Right forelimb (tissue), 1 donor: ENCODE data around the gene VPS72.

ENCODE experiments used
- DNase-seq: peaks from one replicate; pipeline ENCODE4 v3.0.0-alpha.2; 2018

Gene VPS72

DNA sequence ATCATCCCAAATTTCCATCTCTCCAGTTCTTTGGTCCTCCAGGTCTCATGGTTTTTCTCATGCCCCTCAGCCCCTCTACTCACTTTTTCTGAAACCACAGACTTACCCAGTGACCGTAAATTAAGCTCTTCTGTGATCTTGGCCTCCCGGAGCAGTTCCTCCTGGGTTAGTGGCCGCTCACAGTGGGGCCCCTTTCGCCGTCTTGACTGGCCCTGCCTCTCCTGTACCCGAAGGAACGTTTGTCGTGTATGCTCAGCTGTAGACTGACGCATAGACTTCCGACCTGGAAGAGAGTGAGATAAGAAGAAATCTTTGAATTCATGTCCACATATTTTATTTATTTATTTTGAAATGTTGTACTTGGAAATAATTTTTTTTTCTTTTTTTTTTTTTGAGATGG, 5.8 kb downstream of the VPS72 start:
- DNase-seq = no peak

DNA sequence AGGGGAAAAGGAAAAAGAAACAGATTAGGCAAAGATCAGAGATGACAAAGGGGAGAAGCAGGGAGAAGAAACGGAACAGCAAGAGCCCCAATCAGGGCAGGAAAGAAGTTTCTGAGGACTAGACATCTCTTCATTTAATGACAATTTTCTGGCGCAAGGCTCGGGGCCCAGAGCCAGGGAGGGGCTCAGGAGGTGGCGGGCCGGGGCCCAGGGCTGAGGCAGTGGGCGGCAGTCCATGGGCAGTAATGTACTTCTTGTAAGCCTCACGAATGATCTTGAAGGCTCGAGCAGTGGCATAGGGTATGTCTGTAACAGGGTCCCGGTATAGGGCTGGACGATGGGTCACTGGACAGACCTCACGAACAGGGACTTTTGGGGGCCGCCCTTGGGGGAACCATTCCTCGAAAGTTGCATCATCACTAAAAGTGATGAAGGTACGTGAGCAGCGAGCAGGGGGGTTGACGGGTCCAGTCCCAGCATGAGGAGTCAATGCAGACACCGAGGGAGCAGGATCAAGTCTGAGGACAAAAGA, 13.4 kb downstream of the VPS72 start:
- DNase-seq = no peak

DNA sequence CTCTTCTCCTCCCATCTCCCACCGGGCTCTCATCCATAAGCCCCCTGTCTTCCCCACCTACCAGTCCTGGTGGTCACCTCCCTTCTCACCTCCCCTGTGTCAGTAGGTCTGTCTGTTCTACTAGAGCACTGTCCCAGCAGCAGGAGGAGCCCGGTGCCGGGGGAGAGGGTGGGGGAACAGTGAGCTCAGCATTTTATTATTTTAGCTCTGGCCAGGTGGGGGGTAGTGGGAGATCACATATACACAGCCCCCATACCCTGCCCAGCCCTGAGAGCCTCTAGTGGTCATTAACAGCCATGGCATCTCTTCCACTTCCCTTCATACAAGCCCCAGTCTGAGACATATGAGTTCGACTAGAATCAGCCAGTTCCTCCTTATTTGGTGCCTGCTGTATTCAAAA, 14.1 kb downstream of the VPS72 start, which contains the start of gene TMOD4:
TMOD4 (minus strand) TSS at position 119 of the 400 bp plus-strand sequence. CDS start 1,106 bp downstream, outside the sequence.
- no peak for DNase-seq

DNA sequence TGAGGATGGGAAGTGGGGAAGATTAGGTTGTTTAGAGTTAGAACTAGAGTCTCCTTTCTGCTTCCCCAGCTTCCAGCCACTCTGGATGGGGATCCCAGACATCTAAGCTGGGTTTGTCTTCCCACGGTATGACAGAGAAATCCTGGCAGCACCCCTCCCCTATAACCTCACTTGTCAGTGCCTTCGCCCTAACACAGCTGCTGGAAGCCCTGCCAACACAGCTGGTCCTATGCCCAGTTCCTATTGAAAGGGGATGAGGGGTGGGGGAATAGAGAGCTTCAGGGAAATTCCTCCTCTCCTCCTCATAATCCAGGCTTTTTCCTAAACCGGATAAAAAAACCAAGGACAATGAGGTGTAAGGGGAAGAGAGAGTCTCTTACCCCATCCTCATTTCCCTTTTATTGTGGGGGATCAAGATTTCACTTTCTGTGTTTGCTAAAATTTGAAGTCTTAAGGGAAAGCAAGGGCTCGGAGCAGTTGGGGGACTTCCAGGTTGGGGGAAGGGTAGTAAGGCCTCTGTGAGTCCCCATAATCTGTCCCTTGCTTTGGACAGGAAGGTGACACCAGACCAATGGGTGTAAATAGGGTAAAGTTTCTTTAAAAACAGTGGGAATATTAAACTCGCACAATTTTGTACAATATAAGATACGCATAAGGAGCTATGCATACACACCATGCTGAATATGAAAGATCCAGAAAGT, 14.8 kb downstream of the VPS72 start:
- no peak for DNase-seq

DNA sequence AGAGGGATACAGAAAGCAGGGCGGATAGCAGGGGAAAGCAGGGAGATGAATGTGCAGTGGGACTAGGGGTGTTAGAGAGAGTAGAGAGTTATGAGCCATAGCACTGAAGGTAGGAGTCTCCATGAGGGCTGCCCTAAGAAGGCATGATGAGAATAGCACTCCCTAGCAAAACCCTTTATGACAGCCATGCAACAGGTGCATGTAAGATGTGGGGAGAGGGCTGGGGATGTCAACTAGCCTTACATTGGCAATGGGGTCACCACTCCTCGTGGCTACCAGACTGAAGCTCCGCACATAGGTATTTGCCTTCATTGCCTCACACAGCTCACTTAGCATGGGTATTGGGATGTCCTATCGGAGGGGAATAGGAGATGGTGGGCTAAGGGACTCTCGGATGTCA, 18.8 kb downstream of the VPS72 start:
- DNase-seq = no peak

DNA sequence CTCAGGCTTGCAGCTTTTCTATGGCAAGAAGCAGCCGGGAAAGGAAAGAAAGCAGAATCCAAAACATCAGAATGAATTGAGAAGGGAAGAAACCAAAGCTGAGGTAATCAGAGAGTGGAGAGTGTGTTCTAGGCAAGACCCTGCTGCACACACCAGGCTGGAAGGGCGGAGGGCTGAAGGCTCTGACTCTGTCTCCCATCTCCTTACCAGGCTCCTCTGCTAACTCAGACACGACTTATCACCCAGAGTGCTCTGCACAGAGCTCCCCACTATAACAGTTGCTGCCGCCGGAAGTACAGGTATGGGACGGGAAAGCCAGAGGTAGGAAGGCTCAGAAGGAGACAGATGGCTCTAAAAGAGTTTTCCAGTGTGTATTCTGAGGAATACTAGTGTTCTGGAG, 22.9 kb downstream of the VPS72 start:
- no peak for DNase-seq

DNA sequence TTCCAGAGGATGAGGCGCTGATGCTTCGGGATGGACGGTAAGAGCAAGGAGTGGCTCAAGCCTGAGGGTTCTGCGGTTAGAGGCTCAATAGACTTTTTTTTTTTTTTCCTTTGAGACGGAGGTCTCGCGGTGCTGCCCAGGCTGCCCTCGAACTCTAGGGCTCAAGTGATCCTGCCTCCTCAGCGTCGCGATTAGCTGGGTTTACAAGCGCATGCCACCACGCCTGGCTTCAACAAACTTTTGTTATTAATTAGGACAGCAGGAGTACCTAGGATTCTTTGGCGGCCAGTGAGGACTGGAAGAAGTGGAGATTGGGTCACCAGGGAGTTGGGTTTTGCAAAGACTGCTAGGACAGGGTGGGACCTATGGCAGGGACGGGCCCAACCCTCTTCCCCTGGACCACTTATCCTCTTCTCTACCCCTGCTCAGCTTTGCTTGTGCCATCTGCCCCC, 23.5 kb downstream of the VPS72 start:
- no peak for DNase-seq

DNA sequence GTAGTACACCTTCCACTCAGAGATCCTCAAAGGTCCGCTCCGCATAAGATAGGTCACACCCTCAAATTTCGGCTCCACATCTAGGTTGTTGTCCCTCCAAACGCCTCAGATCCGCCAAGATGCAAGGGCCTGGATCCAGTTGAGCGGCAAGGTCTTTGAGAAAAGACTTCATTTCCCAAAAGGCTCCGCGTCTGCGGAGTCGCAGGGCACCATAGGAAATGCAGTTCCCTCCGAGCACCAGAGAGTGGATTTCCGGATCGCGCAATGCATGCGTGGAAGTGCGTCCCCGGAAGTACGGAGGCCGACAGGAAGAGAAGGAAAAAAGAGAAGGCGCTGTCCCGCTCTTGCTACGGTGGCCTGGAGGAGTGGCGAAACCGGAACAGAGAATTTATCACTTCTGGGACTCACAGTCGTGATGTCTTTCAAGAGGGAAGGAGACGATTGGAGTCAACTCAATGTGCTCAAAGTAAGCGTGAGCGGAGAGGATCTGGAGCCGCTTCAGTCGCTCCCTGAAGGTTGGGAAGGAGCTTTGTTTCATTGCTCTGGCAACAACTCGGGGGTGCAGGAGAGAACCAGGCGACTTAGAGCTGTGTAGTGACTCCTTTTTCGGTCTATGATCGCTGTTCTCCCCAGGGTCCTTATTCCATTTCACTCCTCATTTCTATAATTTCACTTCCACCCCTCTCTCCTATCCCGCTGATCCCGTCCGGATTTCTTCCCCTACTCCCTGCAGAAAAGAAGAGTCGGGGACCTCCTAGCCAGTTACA, 24.1 kb downstream of the VPS72 start, which contains the start of the genes LYSMD1 and SCNM1:
LYSMD1 (minus strand) TSS at position 165 of the 767 bp plus-strand sequence. CDS start 644 bp downstream, outside the sequence.
SCNM1 (plus strand) TSS at position 407 of the 767 bp plus-strand sequence; CDS start at position 416, 9 bp downstream.
- DNase-seq = peak; percentile 96

DNA sequence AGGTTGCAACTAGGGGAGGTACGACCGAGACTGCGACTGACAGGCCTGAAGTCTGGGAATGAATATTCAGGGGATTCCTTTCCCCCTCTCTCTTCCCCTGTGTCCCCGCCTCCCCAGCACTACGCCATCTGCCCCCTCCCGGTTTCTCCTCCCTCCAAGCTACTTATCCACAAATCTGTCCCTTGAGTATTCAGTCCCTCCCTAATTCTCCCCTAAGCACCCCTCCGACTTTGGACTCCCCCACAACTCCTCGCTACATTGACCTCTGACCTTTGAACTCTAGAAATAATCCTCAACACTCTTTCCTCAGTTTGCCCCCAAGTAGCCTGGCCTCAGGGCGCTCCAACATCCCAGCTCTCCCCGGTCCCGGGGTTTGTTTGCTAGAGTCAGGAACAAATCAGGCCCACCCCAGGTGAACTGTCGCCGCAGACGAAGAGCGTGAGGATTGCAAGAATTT, 24.7 kb downstream of the VPS72 start:
- peak; percentile 74 for DNase-seq

DNA sequence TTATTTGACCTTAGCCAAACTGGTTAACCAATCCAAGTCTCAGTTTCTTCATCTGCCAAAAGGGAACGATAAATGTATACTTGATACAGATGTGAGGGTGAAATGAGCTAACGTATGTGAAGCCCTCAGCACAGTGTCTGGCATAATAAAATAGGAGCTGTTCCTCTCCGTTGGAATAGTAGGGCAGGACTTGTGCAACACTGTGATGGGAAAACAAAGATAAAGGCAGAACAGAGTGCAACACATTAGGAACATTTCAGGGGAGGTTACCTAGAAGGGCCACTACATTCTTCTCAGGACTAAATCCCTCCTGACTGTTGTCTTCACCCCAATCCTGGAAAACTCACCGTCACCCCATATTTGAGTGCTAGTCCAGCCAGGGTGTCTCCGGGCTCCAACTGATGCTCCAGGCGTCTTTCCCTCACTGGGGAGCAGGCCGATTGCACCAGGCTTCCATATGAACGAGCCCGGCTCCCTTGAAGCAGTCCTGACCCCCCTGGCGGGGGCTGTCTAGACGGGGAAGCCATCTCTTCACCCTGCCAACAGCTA, 25.2 kb downstream of the VPS72 start:
- no peak for DNase-seq

DNA sequence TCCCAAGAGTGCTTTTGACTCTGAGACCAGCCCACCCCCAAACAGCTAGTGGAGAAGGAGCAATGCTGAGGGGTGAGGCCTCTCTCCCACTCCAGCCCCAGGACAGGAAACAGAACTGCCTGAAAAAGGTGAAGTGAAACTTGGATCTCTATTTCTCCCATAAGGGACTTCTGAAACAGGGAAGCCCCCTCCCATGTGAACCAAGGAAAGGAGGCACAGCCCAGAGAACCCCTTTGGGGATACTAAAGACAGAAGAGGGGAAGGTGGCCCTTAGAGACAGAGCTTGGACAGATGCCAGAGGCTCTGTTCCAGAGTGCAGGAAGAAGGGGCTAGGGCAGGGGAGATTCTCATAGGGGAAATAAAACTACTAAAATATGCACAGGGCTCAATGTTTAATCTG, 30.6 kb downstream of the VPS72 start:
- DNase-seq = no peak

DNA sequence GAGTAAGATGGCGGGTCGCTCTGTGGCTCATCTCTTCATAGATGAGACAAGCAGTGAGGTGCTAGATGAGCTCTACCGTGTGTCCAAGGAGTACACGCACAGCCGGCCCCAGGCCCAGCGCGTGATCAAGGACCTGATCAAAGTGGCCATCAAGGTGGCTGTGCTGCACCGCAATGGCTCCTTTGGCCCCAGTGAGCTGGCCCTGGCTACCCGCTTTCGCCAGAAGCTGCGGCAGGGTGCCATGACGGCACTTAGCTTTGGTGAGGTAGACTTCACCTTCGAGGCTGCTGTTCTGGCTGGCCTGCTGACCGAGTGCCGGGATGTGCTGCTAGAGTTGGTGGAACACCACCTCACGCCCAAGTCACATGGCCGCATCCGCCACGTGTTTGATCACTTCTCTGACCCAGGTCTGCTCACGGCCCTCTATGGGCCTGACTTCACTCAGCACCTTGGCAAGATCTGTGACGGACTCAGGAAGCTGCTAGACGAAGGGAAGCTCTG, 31.2 kb downstream of the VPS72 start:
- DNase-seq = no peak

DNA sequence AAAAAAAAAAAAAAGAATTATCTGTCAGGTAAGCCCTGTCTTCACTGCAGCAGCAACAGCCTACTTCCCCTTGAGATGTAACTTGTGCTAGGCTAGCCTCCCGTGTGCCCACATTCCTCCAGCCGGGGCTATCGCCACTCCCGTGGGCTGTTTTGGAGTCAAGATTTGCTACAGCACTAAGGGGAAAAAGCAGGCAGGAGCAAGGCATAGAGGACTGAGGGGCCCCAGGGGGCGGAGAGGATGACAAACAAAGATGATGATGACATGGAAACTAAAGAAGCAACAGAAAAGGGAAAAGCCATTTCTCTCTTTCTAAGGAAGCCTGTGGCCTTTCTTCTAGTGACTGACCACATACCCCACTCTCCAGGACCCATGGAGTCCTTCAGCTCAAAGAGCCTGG, 31.7 kb downstream of the VPS72 start:
- no peak for DNase-seq

DNA sequence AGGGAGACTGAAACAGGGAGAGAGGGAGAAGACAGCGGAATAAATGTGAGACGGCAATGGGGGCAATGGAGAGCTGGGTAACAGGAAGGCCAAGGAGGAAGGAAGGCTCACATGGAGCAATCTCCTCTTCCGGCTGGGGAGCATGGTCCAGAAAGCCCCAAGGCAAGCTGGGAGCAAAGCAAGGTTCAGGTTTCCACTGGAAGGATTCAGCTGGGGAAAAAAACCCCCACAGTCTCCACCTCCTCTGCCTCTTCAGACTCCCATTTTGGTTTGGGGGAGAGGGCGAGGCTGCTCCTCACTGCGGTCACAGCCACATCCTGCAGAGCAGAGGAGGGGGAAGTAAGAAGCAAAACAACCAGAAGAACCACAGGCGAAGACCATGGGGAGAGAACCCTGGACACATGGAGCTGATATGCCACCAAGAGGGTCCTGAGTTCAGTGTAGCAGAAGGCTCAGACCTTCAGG, 32.9 kb downstream of the VPS72 start:
- DNase-seq = no peak

DNA sequence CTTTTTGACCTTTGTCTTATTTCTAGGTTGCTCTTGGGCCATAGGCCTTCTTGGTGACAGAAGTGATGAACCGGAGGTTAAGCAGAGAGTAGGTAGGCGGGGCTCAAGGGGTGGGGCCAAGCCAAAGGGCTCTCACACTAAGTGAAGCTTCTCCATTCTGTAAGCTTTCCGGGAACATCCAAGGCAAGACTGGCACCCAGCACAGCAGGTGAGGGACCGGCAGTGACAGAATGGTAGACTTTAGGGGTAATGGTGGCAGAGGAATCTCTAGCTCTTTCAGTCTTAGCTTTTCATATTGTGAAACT, 33.5 kb downstream of the VPS72 start, which contains the start of gene TNFAIP8L2:
TNFAIP8L2 (plus strand) TSS at position 135 of the 305 bp plus-strand sequence. CDS start 2,049 bp downstream, outside the sequence.
- DNase-seq = no peak

DNA sequence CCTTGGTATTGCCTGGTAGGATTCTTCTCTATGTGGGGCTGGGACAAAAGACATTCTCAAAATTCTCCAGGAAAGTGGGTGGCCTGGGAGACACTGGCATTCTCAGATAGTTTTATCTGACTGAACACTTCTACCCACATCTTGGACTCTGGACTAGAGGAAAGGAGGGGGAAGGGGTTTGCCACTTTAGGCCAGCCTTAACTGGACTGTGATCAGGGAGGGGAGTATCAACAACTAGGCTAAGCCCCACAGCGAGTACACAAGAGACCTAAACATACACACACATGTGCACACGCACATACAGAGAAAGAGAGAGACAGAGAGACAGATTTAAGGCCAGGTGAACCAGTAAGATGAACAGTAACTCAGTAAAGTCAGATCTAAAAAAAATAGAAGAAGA, 42.3 kb downstream of the VPS72 start:
- no peak for DNase-seq

DNA sequence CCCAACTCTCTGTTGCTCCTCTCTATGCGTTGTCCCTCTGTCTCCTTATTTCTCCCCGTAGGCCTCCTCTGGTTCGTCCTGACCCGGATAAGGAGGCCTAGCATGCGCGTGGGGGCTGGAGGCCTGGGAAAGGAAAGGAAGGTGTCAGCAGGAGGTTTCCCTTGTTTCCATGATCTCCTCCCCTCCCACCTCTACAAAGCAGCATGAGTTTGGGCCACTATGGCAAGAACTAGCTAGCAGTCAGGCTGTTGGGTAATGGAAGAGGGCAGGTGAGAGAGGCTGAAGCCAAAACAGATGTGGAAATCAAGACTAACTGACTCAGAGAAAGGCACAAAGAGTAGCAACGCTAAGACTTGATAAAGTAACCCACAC, 42.9 kb downstream of the VPS72 start:
- no peak for DNase-seq

DNA sequence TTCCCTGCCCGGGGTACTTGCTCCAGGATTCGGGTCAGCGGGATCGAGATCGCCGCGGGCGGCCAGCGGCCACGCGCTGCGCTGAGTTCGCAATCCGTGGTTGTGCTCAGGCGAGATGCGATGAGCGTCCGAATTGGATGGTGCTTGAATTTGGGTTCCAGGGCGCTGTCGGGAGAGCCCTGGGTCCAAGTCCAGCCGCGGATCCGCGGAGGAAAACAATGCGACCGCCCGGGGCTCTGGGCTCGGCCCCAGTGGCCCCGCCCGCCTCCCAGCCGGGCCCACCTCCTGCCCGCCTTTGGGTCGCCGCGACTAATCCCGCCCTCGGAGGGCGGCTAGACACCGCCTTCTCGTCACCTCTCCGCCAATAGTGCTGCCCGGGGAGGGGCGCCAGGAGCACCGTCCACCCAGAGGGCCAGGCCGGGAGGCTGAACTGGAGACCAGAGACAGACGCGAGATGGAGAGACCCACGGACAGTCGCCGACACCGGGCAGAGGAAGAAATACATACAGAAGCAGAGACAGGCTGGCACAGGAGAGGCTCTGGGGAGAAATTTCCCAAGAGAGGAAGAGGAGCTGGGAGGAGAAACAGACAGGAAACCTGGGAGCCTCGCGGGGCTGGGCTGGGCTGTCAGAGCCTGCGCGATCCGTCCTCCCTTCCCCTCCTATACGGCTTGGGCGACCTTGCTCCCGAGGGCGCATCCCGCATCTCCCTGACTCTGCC, 43.4 kb downstream of the VPS72 start, which contains the start of gene SEMA6C:
SEMA6C (minus strand) TSS at position 220 of the 720 bp plus-strand sequence. CDS start 4,010 bp downstream, outside the sequence.
- DNase-seq = peak; percentile 95

DNA sequence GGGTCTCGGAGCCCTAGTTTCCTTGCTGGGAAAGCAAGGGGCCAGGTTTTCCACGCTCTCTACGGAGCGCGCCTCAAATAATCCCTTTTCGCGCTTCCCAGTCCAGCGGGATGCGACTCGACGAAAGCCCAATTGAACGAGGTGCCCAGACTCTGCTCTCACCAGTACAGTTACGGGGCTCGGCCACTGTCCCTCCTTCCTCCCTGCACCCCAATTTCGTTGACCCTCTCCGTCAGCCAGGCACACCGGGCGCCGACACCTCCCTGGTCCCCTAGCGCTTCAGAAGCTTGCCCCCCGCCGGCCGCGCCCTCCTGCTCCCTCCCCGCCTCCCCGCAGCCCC, 44.0 kb downstream of the VPS72 start:
- no peak for DNase-seq

DNA sequence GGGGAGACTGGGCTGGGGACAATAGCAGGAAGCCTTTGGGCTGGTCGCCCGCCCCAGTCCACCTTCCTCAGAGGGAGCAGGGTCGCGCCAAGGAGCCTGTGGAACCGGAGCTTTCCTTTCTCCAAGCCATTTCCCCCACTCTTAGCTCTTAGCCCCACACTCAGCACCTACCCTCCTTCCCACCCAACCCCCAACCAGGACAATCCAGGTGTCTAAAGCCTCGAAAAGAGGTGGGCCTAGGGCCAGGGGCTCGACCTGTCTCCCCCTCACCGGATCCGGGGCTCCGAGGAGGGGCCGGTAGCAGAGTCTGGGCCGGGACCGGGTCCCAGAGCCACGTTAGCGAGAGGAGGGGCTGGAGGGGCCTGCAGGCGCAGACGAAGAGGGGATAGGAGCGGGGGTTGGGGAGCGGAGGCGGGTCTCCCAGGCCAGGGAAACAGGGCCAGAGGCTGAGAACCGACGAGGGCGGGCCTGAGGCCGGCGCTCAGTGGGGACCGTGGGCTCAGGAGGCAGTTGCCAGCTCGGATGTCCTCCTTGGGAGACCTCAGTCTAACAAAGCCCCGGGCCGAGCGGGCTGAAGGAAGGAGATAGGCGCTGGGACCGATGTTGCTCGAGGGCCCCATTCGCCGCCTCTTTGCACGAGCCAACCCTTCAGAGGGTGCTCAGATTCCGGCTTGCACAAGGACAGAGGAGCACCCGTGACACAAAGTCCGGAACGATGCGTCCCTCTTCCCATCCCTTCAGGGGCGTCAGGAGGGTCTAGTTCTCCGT, 44.5 kb downstream of the VPS72 start:
- DNase-seq = no peak

DNA sequence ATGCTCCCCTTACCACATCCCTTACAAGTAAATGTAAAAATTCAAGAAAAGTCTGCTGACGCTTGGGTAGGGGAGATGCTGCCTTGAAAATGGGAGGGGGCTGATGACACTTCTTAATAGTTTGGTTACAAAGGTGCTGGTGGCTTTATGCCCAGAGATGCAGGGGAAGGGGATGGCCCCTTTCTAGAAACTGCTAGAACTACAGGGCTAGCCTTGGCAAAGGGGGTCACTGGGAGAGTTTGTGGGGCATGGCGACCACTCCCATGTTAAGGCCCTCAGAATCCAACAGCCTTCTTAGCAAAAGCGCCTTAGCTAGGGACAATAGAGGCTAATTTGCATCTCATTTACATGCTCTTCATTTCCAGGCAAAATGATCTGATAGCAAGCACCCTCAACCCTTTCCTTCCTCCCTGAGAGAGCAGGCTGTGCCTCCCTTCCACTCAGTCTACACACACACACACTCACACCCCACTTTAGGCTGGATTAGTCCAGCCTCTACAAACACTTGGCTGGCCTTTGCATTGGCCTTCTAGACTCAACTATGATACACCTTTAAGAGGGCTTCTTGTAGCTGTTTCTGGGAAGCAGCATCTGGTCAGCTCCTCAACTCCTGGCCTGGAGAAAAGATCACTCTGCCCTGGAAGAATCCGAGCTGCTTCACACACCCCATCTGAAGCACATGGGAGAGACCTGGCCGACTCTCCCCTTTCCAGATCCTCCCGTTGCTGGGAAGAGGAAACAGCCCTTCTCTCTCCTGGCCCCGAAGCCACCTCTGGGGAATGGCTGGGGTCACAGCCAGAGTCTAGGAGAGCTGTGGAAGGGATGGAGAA, 45.3 kb downstream of the VPS72 start:
- peak; percentile 74 for DNase-seq
